Duodenal mucosa (tissue), 2 donors: Measurements from ENCODE around the gene CXXC5.

Experiments
- H3K27ac ChIP-seq: one replicate; pipeline ENCODE4 v1.7.0; 2013; ENCODE audit warnings: low read depth, low read length
- H3K27me3 ChIP-seq, 2 donors: one replicate each; pipeline ENCODE4 v1.7.0; 2013; ENCODE audit warnings: low read length in 2 of 2, control low read depth in 1 of 2; ENCODE audit not compliant: insufficient read depth in 2 of 2, control insufficient read depth in 1 of 2
- H3K36me3 ChIP-seq, 2 donors: one replicate each; pipeline ENCODE4 v1.7.0; 2013; ENCODE audit warnings: low read length in 2 of 2, control low read depth in 1 of 2; ENCODE audit not compliant: insufficient read depth in 2 of 2, control insufficient read depth in 1 of 2
- H3K4me1 ChIP-seq, 2 donors: one replicate each; pipeline ENCODE4 v1.7.0; 2013; ENCODE audit warnings: low read length in 2 of 2, control low read depth in 1 of 2; ENCODE audit not compliant: insufficient read depth in 2 of 2, control insufficient read depth in 1 of 2
- H3K4me3 ChIP-seq, 2 donors: one replicate each; pipeline ENCODE4 v1.7.0; 2013; ENCODE audit warnings: low read length in 2 of 2, low read depth in 1 of 2
- H3K9ac ChIP-seq, 2 donors: one replicate each; pipeline ENCODE4 v1.7.0; 2013; ENCODE audit warnings: low read length in 2 of 2, low read depth in 1 of 2
- H3K9me3 ChIP-seq, 2 donors: one replicate each; pipeline ENCODE4 v1.7.0; 2013; ENCODE audit warnings: low read length in 2 of 2, control low read depth in 1 of 2; ENCODE audit not compliant: control insufficient read depth in 1 of 2

Gene CXXC5

DNA sequence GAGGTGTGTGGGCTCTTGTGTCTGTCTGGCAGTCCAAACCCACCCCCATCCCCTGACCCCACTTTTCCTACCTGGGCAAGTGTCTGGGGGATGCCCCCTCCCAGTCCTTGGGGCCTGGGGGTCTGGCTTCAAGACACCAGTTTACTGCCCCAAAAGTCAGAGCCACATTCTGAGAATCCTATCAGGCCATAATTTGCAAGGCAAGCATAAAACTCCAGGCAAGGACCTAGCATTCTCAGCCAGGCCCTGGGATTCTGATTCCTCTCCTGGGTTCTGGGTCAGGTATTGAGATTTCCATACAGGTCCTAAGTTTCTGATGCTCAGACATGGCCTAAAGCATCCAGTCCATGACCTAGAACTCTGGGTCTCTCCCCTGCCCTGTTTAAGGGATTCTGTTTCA lies 33.3 kb downstream of the CXXC5 start:
- no peak overlapping the region for H3K9ac ChIP-seq
- H3K9me3 ChIP-seq: no peaks in the 10 kb centered on the region
- no peak overlapping the region for H3K27ac ChIP-seq
- H3K4me1 ChIP-seq: peaks cover 0 to 5% of the 10 kb centered on the region in 2 donors
- no peaks in the 10 kb centered on the region for H3K27me3 ChIP-seq
- H3K36me3 ChIP-seq: peaks cover 8 to 27% of the 10 kb centered on the region in 2 donors
- H3K4me3 ChIP-seq: no peak overlapping the region

DNA sequence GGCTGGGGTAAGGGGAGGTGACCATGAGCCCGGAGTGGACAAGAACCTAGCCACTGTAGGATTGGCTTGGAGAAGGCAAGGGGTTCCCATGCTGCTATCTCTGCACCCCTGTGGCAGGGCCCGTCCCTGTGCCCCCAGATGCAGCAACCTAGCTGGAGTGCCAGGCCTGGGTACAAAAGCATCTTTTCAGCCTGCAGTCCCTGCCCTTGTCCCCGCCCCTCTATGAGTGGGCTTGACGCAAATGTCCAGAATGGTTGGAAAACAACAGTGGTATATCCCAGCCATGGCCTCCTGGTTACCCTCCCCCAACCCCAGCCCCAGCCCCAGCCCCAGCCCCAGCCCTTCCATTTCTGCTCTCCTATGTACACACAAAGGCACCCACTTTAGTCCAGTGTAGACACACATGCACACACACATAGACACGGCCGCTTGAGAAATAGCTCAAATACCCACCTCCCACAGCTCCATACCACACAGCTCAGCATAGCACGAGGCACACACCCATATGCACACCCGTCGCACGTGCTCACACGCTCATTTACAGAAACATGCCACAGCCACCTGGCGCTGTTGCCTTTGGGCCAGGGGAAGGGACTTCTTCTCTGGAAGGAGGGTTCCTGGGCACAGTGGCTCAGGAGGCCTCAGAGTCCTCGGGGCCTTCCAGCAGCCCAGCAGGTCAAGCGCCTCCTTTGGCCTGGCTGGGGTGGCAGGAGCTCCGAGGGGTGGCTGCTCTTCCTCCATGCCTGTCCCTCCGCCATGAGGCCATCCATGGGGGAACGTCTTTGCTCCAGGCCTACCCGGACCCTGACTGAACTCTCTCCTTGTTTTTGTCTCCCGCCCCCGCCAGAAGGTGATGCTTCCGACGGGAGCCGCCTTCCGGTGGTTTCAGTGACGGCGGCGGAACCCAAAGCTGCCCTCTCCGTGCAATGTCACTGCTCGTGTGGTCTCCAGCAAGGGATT lies 34.1 kb downstream of the CXXC5 start:
- Histone ChIP-seq H3K4me3 (no peak overlapping the region), H3K27ac (no peak overlapping the region), H3K9ac (no peak overlapping the region), H3K4me1 (peaks cover 2 to 13% of the 10 kb centered on the region in 2 donors), H3K9me3 (no peaks in the 10 kb centered on the region), H3K36me3 (peaks cover 8 to 27% of the 10 kb centered on the region in 2 donors), H3K27me3 (no peaks in the 10 kb centered on the region)

DNA sequence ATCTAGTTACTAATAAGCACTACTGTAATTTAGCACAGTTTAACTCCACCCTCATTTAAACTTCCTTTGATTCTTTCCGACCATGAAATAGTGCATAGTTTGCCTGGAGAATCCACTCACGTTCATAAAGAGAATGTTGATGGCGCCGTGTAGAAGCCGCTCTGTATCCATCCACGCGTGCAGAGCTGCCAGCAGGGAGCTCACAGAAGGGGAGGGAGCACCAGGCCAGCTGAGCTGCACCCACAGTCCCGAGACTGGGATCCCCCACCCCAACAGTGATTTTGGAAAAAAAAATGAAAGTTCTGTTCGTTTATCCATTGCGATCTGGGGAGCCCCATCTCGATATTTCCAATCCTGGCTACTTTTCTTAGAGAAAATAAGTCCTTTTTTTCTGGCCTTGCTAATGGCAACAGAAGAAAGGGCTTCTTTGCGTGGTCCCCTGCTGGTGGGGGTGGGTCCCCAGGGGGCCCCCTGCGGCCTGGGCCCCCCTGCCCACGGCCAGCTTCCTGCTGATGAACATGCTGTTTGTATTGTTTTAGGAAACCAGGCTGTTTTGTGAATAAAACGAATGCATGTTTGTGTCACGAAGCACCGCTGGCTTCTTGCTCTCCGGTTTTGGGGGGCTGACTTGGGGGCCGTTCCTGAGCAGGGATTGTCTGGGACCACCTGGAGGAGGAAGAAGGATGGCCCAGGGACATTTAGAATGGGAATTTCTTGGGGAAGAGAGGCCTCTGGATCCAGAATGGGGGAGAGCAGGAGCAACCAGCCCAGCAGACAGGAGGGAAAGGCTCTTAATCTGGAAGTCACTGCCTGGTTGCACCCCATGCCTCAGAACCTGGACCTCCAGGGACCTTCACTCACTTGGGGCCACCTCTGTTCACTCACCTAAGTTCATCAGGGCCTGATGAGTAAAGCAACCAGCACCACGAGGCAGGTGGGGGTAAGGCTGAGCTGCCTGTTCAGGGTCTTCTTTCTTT lies 35.4 kb downstream of the CXXC5 start:
- H3K9me3 ChIP-seq: no peaks in the 10 kb centered on the region
- no peaks in the 10 kb centered on the region for H3K27me3 ChIP-seq
- H3K4me3 ChIP-seq: no peak overlapping the region
- H3K9ac ChIP-seq: no peak overlapping the region
- peaks cover 8 to 27% of the 10 kb centered on the region in 2 donors for H3K36me3 ChIP-seq
- H3K27ac ChIP-seq: no peak overlapping the region
- peaks cover 3 to 17% of the 10 kb centered on the region in 2 donors for H3K4me1 ChIP-seq

DNA sequence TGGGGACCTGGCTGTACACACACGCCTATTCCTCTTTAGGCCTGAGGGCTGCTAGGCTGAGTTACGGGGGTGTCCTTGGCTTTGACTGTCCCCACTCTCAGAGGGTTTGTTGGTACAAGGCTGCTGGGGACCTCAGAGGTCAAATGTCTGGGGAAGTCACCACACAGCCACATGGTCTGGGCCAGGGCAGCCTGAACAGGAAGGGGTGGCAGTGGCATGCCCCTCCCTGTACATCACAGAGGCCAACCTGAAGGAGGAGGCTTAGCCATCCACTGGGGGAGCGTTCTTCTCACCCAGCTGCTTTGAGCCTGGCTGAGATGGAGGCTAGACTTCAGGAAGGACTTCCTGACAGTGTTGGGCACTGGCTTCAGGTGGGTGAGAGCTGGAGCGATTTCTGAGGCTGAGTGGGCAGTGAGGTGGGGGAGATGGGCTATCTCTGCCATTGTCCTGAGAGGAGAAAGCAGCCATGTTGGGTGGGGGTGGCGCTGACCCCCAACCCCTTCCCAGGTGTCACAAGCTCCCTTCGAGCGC lies 36.3 kb downstream of the CXXC5 start:
- no peak overlapping the region for H3K9ac ChIP-seq
- H3K9me3 ChIP-seq: no peaks in the 10 kb centered on the region
- peak overlapping the region; percentile 22 for H3K27ac ChIP-seq
- no peaks in the 10 kb centered on the region for H3K27me3 ChIP-seq
- no peak overlapping the region for H3K4me3 ChIP-seq
- H3K4me1 ChIP-seq: peaks cover 4 to 21% of the 10 kb centered on the region in 2 donors
- peaks cover 8 to 27% of the 10 kb centered on the region in 2 donors for H3K36me3 ChIP-seq

DNA sequence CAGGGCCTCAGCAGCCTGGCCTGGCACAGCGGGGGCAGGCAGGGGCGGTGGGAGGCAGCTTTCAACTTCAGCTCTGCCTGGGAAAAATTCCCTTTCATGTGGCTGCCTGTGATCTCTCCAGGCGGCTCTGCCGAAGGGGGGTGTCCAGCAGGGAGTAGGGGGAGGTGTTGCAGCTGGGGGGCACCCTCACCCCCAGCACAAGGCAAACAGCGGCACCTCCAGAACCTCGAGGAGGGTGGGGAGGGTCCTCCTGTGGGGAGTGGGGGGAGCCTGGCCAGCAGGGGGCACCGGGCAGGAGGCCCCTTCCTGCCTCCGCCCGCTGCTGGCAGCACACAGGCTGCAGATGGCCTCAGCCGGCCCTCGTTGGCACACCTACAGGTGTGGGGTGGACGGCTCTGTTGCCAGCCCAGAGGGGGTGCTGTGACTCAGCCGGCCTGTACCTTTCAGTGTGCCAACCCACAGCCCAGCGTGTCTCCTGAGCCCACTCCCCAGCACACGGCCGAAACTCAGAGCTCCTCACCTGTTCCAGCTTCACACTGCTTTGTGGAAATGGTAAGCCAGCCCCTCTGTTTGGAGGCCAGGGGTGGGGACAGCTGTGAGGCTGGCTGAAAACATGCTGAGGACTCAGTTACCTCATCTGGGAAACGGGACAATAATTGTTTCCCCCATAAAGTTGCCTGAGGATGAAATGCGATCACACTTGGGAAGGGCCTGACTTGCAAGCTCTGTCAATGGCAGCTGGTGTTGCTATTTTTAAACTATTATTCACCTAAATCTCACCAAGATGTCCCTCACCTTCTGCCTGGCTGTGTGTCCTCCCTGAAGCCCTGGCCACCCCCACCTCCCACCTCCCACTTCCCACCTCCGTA lies 37.0 kb downstream of the CXXC5 start:
- H3K9ac ChIP-seq: no peak overlapping the region
- H3K36me3 ChIP-seq: peaks cover 8 to 26% of the 10 kb centered on the region in 2 donors
- H3K9me3 ChIP-seq: no peaks in the 10 kb centered on the region
- H3K27ac ChIP-seq: peak overlapping the region; percentile 22
- peaks cover 11 to 28% of the 10 kb centered on the region in 2 donors for H3K4me1 ChIP-seq
- H3K27me3 ChIP-seq: no peaks in the 10 kb centered on the region
- H3K4me3 ChIP-seq: no peak overlapping the region

DNA sequence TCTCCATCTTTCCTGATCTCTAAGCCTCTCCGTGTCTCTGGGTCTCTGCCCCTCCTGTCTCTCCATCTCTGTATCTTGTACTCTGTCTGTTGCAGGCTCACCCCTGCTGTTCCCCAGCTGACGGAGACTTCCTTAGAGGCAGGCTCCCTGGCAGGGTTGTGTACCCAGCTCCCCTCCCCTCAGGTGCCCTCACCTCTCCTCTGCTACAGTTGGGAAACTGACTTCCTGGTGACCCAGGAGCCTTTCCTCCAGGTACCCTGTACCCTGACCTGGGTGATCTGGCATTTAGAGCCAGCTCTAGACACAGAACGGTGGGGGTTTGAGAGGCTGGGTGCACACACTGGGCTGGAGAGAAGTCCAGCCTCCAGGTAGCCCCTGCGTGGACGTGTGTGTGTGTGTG lies 37.7 kb downstream of the CXXC5 start:
- Histone ChIP-seq H3K9ac (no peak overlapping the region), H3K36me3 (peaks cover 7 to 18% of the 10 kb centered on the region in 2 donors), H3K4me3 (no peak overlapping the region), H3K27me3 (no peaks in the 10 kb centered on the region), H3K27ac (no peak overlapping the region), H3K9me3 (no peaks in the 10 kb centered on the region), H3K4me1 (peaks cover 12 to 34% of the 10 kb centered on the region in 2 donors)

DNA sequence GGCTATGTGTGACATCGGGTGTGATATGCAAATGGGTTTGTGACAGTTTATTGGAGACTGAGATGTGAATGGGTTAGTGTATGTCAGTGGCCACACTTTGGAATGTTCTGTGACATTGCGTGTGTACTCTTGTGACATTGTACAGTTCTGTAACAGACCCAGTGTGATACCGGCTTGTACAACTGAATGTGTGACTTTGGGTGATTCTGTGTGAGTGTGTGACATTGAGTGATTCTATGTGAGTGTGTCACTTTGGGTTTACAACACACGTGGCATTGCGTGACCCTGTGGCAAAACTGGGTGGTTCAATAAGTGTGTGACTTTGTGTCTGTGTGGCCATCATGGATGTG lies 38.2 kb downstream of the CXXC5 start:
- Histone ChIP-seq H3K4me3 (no peak overlapping the region), H3K36me3 (peaks cover 3 to 14% of the 10 kb centered on the region in 2 donors), H3K27me3 (no peaks in the 10 kb centered on the region), H3K9me3 (no peaks in the 10 kb centered on the region), H3K9ac (no peak overlapping the region), H3K4me1 (peaks cover 12 to 34% of the 10 kb centered on the region in 2 donors), H3K27ac (no peak overlapping the region)

DNA sequence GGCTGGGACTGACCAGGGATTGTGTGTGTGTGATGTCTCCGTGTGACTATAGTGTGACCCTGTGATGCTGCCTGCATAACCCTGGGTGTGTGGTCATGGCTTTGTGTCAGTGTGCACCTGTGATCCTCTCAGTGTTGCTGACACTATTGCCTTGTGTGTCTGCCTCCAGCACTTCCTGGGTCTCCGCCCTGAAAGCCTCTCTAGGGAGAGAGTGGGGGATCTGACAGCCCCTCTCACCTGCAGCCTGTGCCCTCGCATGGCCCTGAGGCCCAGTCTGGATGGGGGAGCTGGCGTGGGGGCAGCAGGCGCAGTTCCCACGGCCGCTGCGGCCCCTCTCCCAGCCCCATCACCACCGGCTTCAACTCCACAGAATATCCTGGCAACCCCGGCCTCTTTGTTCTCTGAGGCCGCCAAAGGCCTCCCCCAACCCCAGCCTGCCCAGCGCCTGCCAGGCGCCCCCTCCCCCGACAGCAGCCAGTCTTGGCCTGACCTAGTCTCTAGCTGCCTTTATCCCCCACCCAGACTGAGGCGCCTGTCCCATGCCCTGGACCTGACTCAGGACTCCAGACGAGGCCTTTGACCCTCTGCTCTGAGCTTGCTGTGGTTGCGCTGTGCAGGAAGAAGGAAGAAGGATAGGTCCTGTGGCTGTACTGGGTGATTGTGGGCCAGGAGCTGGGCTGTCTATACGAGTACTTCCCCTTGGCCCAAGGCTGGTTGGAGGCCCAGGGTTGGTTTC lies 38.7 kb downstream of the CXXC5 start:
- H3K9me3 ChIP-seq: no peaks in the 10 kb centered on the region
- peaks cover 12 to 34% of the 10 kb centered on the region in 2 donors for H3K4me1 ChIP-seq
- H3K27me3 ChIP-seq: no peaks in the 10 kb centered on the region
- H3K27ac ChIP-seq: no peak overlapping the region
- peaks cover 2 to 12% of the 10 kb centered on the region in 2 donors for H3K36me3 ChIP-seq
- H3K9ac ChIP-seq: no peak overlapping the region
- H3K4me3 ChIP-seq: no peak overlapping the region

DNA sequence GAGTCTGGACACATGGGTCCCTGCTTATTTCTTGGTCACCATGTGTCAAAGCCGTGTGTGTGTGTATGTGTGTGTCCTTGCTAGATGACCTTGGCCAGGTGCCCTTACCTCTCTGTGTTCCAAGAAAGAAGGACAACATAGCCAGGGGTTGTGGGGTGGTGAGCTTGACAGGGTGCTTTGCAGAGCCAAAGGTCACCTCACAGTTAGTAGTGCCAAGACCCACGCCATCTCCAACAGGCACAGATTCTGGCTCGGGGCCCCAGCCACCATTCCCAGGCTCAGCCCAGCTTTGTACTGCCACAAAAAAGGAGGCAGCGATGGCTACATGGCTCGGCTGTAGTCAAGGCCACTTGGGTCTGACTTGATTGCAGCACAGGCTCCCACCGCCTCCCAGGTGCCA lies 39.5 kb downstream of the CXXC5 start:
- Histone ChIP-seq H3K36me3 (peaks cover 2 to 7% of the 10 kb centered on the region in 2 donors), H3K4me1 (peaks cover 12 to 34% of the 10 kb centered on the region in 2 donors)

More for the DNA sequence above, 39.5 kb downstream of the CXXC5 start:
- Histone ChIP-seq H3K4me3 (no peak overlapping the region), H3K27ac (no peak overlapping the region), H3K9me3 (no peaks in the 10 kb centered on the region), H3K27me3 (no peaks in the 10 kb centered on the region), H3K9ac (no peak overlapping the region)
